Adrenal gland (tissue), 12 donors: Measurements from ENCODE around the gene LRP1. TPM values are rescaled to one million over a fixed set of nuclear protein-coding genes. Genes with fewer than 3 reads are reported as not detected.

Source experiments
- DNase-seq, 7 donors: peaks; one replicate each; pipeline ENCODE4 v3.0.0-alpha.2; 2019 to 2020
- H3K27ac ChIP-seq, 5 donors: fragments of 200-600 bp; sonication (generic) in 4 of 5; 1 replicate in 3 of 5; 2 replicates in 2 of 5; pipeline versions ENCODE4 v1.5.1 to v1.8.0; 2016 to 2020; ENCODE audit warnings: mild to moderate bottlenecking in 1 of 5
- H3K27me3 ChIP-seq: fragments of 200-600 bp; 2 replicates; pipeline ENCODE4 v1.8.0; 2021
- H3K36me3 ChIP-seq, 2 donors: fragments of 200-600 bp; replicated peaks in 1 of 2; 1 replicate in 1 of 2; 2 replicates in 1 of 2; pipeline versions ENCODE4 v1.5.1 to v1.8.0; 2018 to 2022
- H3K4me1 ChIP-seq, 2 donors: fragments of 200-600 bp; replicated peaks in 1 of 2; 1 replicate in 1 of 2; 2 replicates in 1 of 2; pipeline versions ENCODE4 v1.5.1 to v1.8.0; 2018 to 2021
- H3K4me3 ChIP-seq, 4 donors: fragments of 200-600 bp; sonication (generic) in 3 of 4; one replicate each; pipeline ENCODE4 v1.5.1; 2016 to 2018
- H3K9me3 ChIP-seq, 3 donors: fragments of 200-600 bp; sonication (generic) in 1 of 3; replicated peaks in 1 of 3; 1 replicate in 2 of 3; 2 replicates in 1 of 3; pipeline versions ENCODE4 v1.5.1 to v1.8.0; 2016 to 2021
- CTCF ChIP-seq, 6 experiments: fragments of 450-650 bp in 4 of 6; fragments of 200-600 bp in 2 of 6; sonication (generic) in 1 of 6; IDR thresholded peaks; 1 replicate in 5 of 6; 2 replicates in 1 of 6; pipeline versions ENCODE4 v1.5.1 to v1.8.0; 2016 to 2021; ENCODE audit warnings: antibody characterized with exemption in 6 of 6, mild to moderate bottlenecking in 2 of 6, moderate library complexity in 1 of 6
- POLR2A ChIP-seq, 2 donors: fragments of 450-650 bp; IDR thresholded peaks; one replicate each; pipeline ENCODE4 v1.6.1; 2017; ENCODE audit warnings: antibody characterized with exemption in 2 of 2, mild to moderate bottlenecking in 2 of 2, moderate library complexity in 1 of 2
- WGBS, 4 donors: extraction: QIAGEN DNeasy Blood & Tissue Kit in 2 of 4; methylation state at CpG; one replicate each; pipeline versions ENCODE4 v1.1.5 to v1.1.7; 2013 to 2017; 5-methylcytosine and 5-hydroxymethylcytosine counted together
- intact Hi-C, 2 donors: fragments of 100-400 bp; cut with DNase I; formaldehyde crosslinking; loops; one replicate each; pipeline versions ENCODE4 v1.14.1 to v1.15.0; 2022 to 2023
- polyA plus RNA-seq, 3 donors: library from polyadenylated mRNA; stranded (reverse); fragments of 200-250 nt in 2 of 3; fragments of 350-450 nt in 1 of 3; fragmentation: Illumina TruSeq in 1 of 3; extraction: RNeasy Lipid Tissue Mini Kit (QIAGEN cat#74804) in 1 of 3; gene quantifications; one replicate each; pipeline ENCODE4 v1.2.3, GENCODE V29; 2013 to 2014
- total RNA-seq, 9 donors: library from RNA; depleted of rRNA in 4 of 9; stranded (reverse); fragments of >200 nt in 4 of 9; fragments of 120-200 nt in 1 of 9; fragmentation: NEBNext Ultra II Directional in 1 of 9; extraction: Animal tissue kit (Norgen Biotek cat#: 25700) in 1 of 9; gene quantifications; one replicate each; pipeline versions ENCODE4 v1.1.0 to v1.2.4, GENCODE V29; 2013 to 2023
- donor health status: healthy with polysubstance abuse.
- donor health status: Bipolar disorder and iron deficiency.
- donor health status: DM: yes; HTN: yes; CAD: no.
- donor health status: DM: no; HTN: no; CAD: no.
- donor health status: DM: no; HTN: no; CAD: no.
- donor health status: DM: yes; HTN: yes; CAD: no.

Gene LRP1
- total and polyA plus RNA-seq, 12 donors, result 18.4 to 307 (median 138) TPM

- H3K36me3 ChIP-seq, result peaks cover 0 to 6% of the 10 kb centered on the region in 2 donors
- no peaks in the 10 kb centered on the region for H3K27me3 ChIP-seq
- 73 to 84% (median 78%) methylated on average over 3 of the region's 3 CpGs for WGBS, 4 donors
- TF ChIP-seq CTCF (IDR thresholded peaks at IDR 0.05) (no peak), POLR2A (IDR thresholded peaks at IDR 0.05) (no peak)
- intact Hi-C loops, result no loop called here
- no peaks in the 10 kb centered on the region for H3K4me1 ChIP-seq
- no peak overlapping the region for H3K27ac ChIP-seq
- H3K4me3 ChIP-seq, result no peak overlapping the region
- no peaks in the 10 kb centered on the region for H3K9me3 ChIP-seq
- no peak for DNase-seq
Observed at GRCh38 chr12:57250541-57250940, 122.3 kb downstream of the LRP1 start.

GRCh38 chr12:57250956-57251355, 122.7 kb downstream of the LRP1 start, which contains the start of gene STAC3:
Gene STAC3 (minus strand): TSS chr12:57251187. CDS start chr12:57249636, 1,551 bp downstream.
- peak in 1 of 7 donors; percentile 42 for DNase-seq

GRCh38 chr12:57254506-57255280, 126.4 kb downstream of the LRP1 start:
- DNase-seq, result peak in 1 of 7 donors; percentile 44
- Histone ChIP-seq H3K4me3 (no peak overlapping the region), H3K27ac (no peak overlapping the region), H3K4me1 (peaks cover 8 to 11% of the 10 kb centered on the region in 2 donors), H3K27me3 (no peaks in the 10 kb centered on the region), H3K36me3 (peaks cover 0 to 44% of the 10 kb centered on the region in 2 donors), H3K9me3 (no peaks in the 10 kb centered on the region)
- TF ChIP-seq CTCF (IDR thresholded peaks at IDR 0.05) (no peak), POLR2A (IDR thresholded peaks at IDR 0.05) (no peak)
- WGBS, 4 donors, result 90 to 96% (median 94%) methylated on average over 11 to 14 of the region's 14 CpGs
- intact Hi-C loops, result no loop called here

More at GRCh38 chr12:57250956-57251355, 122.7 kb downstream of the LRP1 start, which contains the start of gene STAC3:
- Histone ChIP-seq H3K4me1 (no peaks in the 10 kb centered on the region), H3K9me3 (no peaks in the 10 kb centered on the region), H3K27ac (no peak within 1 kb of the TSS), H3K36me3 (peaks cover 0 to 9% of the 10 kb centered on the region in 2 donors), H3K27me3 (no peaks in the 10 kb centered on the region), H3K4me3 (no peak within 1 kb of the TSS)
- TF ChIP-seq CTCF (IDR thresholded peaks at IDR 0.05) (no peak), POLR2A (IDR thresholded peaks at IDR 0.05) (no peak)
- intact Hi-C loops, result no loop called here
- 49 to 81% (median 71%) methylated on average over 7 of the region's 7 CpGs for WGBS, 4 donors

- no peak overlapping the region for H3K4me3 ChIP-seq
- DNase-seq, result peak in 1 of 7 donors; percentile 31
- peaks cover 0 to 50% of the 10 kb centered on the region in 2 donors for H3K36me3 ChIP-seq
- H3K27me3 ChIP-seq, result no peaks in the 10 kb centered on the region
- intact Hi-C loops, result no loop called here
- no peak overlapping the region for H3K27ac ChIP-seq
- no peaks in the 10 kb centered on the region for H3K9me3 ChIP-seq
- TF ChIP-seq CTCF (IDR thresholded peaks at IDR 0.05), result no peak
- TF ChIP-seq POLR2A (IDR thresholded peaks at IDR 0.05), result no peak
- peaks cover 11 to 13% of the 10 kb centered on the region in 2 donors for H3K4me1 ChIP-seq
- 92 to 95% (median 93%) methylated on average over 5 to 6 of the region's 6 CpGs for WGBS, 4 donors
Observed at GRCh38 chr12:57255916-57256315, 127.6 kb downstream of the LRP1 start.
